ENCODE results near the gene CABS1. TPM values are rescaled to one million over a fixed set of nuclear protein-coding genes. Genes with fewer than 3 reads are reported as not detected.

Gene CABS1
- total RNA-seq, 1 donor from 2014 or later, result not detected

- no peak for DNase-seq (ENCODE audit: low read depth)
Observed at GRCh38 chr4:70380578-70380977, 45.8 kb downstream of the CABS1 start.

DNA sequence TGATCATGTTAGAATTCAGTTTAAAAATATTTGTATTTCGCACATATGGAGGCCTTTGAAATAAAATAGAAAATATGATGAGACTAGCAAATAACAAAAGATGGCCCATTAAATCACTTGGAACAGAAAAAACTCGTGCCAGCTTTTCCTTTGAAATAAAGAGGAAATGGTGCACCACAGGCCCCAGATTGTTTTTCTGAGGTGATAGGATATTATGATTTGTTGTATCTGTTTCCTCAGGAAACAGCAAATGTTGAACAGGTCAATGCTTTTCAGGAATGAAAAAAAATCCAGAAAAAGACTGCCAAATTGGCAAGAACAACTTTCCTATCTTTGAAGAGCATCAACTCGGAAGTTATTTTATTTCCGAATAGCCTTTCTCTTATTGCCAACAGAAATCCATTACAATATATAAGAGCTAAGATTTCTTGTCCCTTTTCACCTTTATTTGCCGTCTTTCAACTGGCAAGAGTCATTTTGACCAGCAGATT, 48.0 kb downstream of the CABS1 start, which contains the start of gene SMR3B:
Gene SMR3B, plus strand, starts transcription at position 441 of the 491 bp plus-strand sequence. CDS start 1,380 bp downstream, outside the sequence.
- DNase-seq (ENCODE audit: low read depth), result no peak

Other genes starting within 250 kb of the CABS1 start
- gene PRR27, start 180.7 kb upstream of the CABS1 start, total RNA-seq, result not detected in 2 replicates
- not detected in 2 replicates for gene ODAM, start 139.3 kb upstream of the CABS1 start, total RNA-seq
- gene FDCSP, start 108.9 kb upstream of the CABS1 start, total RNA-seq, result not detected in 2 replicates
- not detected in 2 replicates for gene CSN3, start 92.4 kb upstream of the CABS1 start, total RNA-seq
- gene SMR3A, start 25.8 kb downstream of the CABS1 start, total RNA-seq, result not detected in 2 replicates
- gene SMR3B, start 48.1 kb downstream of the CABS1 start, total RNA-seq, result not detected in 2 replicates
- not detected in 2 replicates for gene OPRPN, start 63.0 kb downstream of the CABS1 start, total RNA-seq
- gene MUC7, start 137.2 kb downstream of the CABS1 start, total RNA-seq, result not detected in 2 replicates
- not detected in 2 replicates for gene AMTN, start 183.6 kb downstream of the CABS1 start, total RNA-seq